ENCODE results near the gene C1orf159.

- TF ChIP-seq EP300 (IDR thresholded peaks at IDR 0.05; ENCODE audit: borderline replicate concordance in 1 of 2, low read depth in 2 of 2, low read length in 2 of 2) = no peak
- TF ChIP-seq, protein P1, sequence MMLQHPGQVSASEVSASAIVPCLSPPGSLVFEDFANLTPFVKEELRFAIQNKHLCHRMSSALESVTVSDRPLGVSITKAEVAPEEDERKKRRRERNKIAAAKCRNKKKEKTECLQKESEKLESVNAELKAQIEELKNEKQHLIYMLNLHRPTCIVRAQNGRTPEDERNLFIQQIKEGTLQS (IDR thresholded peaks at IDR 0.05; ENCODE audit: insufficient read depth, low read depth, low read length) = no peak
- TF ChIP-seq MAX (IDR thresholded peaks at IDR 0.05) = no peak
- TF ChIP-seq KDM5A (IDR thresholded peaks at IDR 0.05; ENCODE audit: low read length) = no peak
- no peak for TF ChIP-seq SP1 (IDR thresholded peaks at IDR 0.05; ENCODE audit: low read depth, low read length)
Observed at GRCh38 chr1:1092149-1092855, 23.6 kb downstream of the C1orf159 start.

Data from H1 (cell line).